ENCODE data around the gene MLLT10. TPM values are rescaled to one million over a fixed set of nuclear protein-coding genes. Genes with fewer than 3 reads are reported as not detected.

MLLT10 gene
- total and polyA plus RNA-seq, 9 of the 15 experiments (the other 6 are each of a cell fraction or from before 2014, with no cell fraction given), result 18.8 to 81.4 (median 64.2) TPM

DNA sequence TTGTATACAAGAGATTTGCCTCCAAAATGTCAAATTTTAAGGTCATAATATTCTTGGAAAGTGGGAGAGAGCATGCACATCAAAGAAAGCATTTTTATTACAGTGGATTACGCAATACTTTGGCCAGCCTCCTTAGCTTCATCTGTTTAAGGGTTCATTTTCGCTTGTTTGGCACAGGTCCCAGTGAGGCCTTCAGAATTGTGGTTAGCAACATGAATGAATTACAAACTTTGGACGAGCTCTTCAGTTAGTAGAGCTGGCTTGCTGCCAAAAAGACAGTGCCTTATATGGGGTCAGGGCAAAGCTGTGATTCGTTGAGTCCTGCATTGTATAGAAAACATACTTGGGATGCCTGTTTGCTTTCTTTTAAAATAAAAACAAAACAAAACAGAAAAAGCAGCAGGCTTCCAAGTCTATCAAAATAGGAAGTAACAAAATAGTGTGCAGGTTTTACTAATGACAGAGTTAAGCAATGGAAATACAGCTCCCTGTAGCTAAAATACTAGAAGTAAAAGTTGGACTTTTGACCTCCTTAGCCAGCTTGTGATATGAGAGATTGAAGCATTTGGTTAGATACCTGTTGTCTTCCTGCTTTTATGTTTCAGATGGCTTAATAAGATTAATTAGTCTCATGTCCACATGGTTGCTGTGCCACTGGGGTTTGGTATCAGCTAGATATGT lies 190.8 kb downstream of the MLLT10 start (continued):
- TF ChIP-seq, protein P1, sequence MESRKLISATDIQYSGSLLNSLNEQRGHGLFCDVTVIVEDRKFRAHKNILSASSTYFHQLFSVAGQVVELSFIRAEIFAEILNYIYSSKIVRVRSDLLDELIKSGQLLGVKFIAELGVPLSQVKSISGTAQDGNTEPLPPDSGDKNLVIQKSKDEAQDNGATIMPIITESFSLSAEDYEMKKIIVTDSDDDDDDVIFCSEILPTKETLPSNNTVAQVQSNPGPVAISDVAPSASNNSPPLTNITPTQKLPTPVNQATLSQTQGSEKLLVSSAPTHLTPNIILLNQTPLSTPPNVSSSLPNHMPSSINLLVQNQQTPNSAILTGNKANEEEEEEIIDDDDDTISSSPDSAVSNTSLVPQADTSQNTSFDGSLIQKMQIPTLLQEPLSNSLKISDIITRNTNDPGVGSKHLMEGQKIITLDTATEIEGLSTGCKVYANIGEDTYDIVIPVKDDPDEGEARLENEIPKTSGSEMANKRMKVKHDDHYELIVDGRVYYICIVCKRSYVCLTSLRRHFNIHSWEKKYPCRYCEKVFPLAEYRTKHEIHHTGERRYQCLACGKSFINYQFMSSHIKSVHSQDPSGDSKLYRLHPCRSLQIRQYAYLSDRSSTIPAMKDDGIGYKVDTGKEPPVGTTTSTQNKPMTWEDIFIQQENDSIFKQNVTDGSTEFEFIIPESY (CRISPR knock-in tag; IDR thresholded peaks at IDR 0.05), result no peak
- TF ChIP-seq ZNF79 (CRISPR knock-in tag; IDR thresholded peaks at IDR 0.05; ENCODE audit: low read depth) (no peak), RBM17 (IDR thresholded peaks at IDR 0.05; ENCODE audit: borderline replicate concordance, low read depth, low read length) (no peak), CEBPG (CRISPR knock-in tag; IDR thresholded peaks at IDR 0.05) (peak; percentile 98), CEBPG (tag; conservative IDR thresholded peaks at IDR 0.05 in 1 of 2, IDR thresholded peaks at IDR 0.05 in 1 of 2) (peak; percentile 100), KLF6 (CRISPR knock-in tag; IDR thresholded peaks at IDR 0.05; ENCODE audit: borderline replicate concordance) (no peak), RBM25 (IDR thresholded peaks at IDR 0.05; ENCODE audit: low read depth, low read length, severe bottlenecking) (no peak), PHB (CRISPR knock-in tag; IDR thresholded peaks at IDR 0.05) (no peak), LEF1 (IDR thresholded peaks at IDR 0.05) (peak; percentile 77; the same call in 1 of the 2 replicates), CREM (IDR thresholded peaks at IDR 0.05; ENCODE audit: low read depth) (no peak), MAFK (IDR thresholded peaks at IDR 0.05; ENCODE audit: low read length) (no peak)
- TF ChIP-seq, protein P2, sequence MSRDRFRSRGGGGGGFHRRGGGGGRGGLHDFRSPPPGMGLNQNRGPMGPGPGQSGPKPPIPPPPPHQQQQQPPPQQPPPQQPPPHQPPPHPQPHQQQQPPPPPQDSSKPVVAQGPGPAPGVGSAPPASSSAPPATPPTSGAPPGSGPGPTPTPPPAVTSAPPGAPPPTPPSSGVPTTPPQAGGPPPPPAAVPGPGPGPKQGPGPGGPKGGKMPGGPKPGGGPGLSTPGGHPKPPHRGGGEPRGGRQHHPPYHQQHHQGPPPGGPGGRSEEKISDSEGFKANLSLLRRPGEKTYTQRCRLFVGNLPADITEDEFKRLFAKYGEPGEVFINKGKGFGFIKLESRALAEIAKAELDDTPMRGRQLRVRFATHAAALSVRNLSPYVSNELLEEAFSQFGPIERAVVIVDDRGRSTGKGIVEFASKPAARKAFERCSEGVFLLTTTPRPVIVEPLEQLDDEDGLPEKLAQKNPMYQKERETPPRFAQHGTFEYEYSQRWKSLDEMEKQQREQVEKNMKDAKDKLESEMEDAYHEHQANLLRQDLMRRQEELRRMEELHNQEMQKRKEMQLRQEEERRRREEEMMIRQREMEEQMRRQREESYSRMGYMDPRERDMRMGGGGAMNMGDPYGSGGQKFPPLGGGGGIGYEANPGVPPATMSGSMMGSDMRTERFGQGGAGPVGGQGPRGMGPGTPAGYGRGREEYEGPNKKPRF (IDR thresholded peaks at IDR 0.05; ENCODE audit: low read depth, low read length), result no peak
